Neural crest cell (in vitro differentiated cells): ENCODE data around the gene CNIH3. TPM values are rescaled to one million over a fixed set of nuclear protein-coding genes. Genes with fewer than 3 reads are reported as not detected.
A peak's percentile ranks its signal among the peaks of the same experiment; 100 is the strongest.

Experiments
- DNase-seq: peaks from one replicate; pipeline ENCODE4 v3.0.0; 2021; ENCODE audit warnings: low read depth, mixed read lengths, low spot score
- H3K27ac Mint-ChIP-seq: one replicate; pipeline ENCODE4 v1.8.0; 2021; ENCODE audit warnings: mild to moderate bottlenecking, mixed read lengths; ENCODE audit not compliant: unreplicated experiment
- H3K27me3 Mint-ChIP-seq: 2 replicates; pipeline ENCODE4 v1.8.0; 2021; ENCODE audit warnings: low read depth, mild to moderate bottlenecking, mixed read lengths
- H3K36me3 Mint-ChIP-seq: 2 replicates; pipeline ENCODE4 v1.8.0; 2021; ENCODE audit warnings: low read depth, mild to moderate bottlenecking, mixed read lengths
- H3K4me1 Mint-ChIP-seq: 2 replicates; pipeline ENCODE4 v1.8.0; 2021; ENCODE audit warnings: mixed read lengths
- H3K4me3 Mint-ChIP-seq: one replicate; pipeline ENCODE4 v1.8.0; 2021; ENCODE audit warnings: mild to moderate bottlenecking, mixed read lengths
- H3K9me3 Mint-ChIP-seq: 2 replicates; pipeline ENCODE4 v1.8.0; 2021; ENCODE audit warnings: mixed read lengths
- total RNA-seq: library from RNA; stranded (reverse); gene quantifications from 2 replicates; pipeline ENCODE4 v1.2.1, GENCODE V29; 2021
- TF ChIP-seq, protein P1 (sequence below): fragments of 200-600 bp; sonication (generic); conservative IDR thresholded peaks from 2 replicates; pipeline ENCODE4 v1.5.0; 2021; ENCODE audit warnings: antibody characterized with exemption, mild to moderate bottlenecking

Gene CNIH3
- total RNA-seq, 1 donor from 2014 or later = 3.8 TPM

GRCh38 chr1:224643653-224644052, 27.5 kb downstream of the CNIH3 start:
- H3K27ac Mint-ChIP-seq = no peak overlapping the region
- no peaks in the 10 kb centered on the region for H3K9me3 Mint-ChIP-seq
- no peaks in the 10 kb centered on the region for H3K36me3 Mint-ChIP-seq
- no peak for DNase-seq
- H3K4me1 Mint-ChIP-seq = peaks cover 3% of the 10 kb centered on the region
- TF ChIP-seq, protein P1, sequence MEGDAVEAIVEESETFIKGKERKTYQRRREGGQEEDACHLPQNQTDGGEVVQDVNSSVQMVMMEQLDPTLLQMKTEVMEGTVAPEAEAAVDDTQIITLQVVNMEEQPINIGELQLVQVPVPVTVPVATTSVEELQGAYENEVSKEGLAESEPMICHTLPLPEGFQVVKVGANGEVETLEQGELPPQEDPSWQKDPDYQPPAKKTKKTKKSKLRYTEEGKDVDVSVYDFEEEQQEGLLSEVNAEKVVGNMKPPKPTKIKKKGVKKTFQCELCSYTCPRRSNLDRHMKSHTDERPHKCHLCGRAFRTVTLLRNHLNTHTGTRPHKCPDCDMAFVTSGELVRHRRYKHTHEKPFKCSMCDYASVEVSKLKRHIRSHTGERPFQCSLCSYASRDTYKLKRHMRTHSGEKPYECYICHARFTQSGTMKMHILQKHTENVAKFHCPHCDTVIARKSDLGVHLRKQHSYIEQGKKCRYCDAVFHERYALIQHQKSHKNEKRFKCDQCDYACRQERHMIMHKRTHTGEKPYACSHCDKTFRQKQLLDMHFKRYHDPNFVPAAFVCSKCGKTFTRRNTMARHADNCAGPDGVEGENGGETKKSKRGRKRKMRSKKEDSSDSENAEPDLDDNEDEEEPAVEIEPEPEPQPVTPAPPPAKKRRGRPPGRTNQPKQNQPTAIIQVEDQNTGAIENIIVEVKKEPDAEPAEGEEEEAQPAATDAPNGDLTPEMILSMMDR = no peak
- H3K4me3 Mint-ChIP-seq = no peak overlapping the region
- H3K27me3 Mint-ChIP-seq = no peaks in the 10 kb centered on the region

DNA sequence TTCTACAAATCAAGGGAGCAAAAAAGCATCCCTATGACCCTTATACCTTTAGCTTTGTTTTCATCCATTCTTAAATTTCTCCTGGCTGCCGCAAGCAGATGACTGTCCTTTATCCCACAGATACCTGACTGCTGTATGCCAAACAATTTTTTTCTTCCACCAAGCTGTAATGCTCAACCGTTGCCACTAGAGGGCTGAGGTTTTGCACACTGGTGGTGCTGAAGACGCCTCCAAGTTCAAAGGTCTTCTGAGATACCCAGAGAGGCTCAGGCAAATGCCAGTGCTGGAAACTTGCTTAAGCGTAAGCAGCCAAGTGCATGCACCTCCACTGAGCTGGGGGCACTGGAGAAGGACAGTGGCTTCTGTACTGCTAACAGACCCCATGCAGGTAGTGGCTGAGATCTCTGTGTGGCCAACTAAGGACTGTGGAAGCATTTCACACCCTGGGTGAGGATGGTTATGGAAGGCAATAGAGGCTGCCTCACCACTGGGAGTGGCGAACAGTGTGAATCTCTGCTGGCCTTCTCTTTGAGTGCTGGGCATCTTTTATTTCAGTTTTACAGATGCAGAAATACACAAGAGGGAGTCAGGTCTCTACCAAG, 28.5 kb downstream of the CNIH3 start:
- Mint-ChIP-seq H3K27ac (no peak overlapping the region), H3K4me1 (peaks cover 2% of the 10 kb centered on the region), H3K4me3 (no peak overlapping the region), H3K27me3 (no peaks in the 10 kb centered on the region), H3K36me3 (no peaks in the 10 kb centered on the region), H3K9me3 (no peaks in the 10 kb centered on the region)
- DNase-seq = peak; percentile 60
- TF ChIP-seq, protein P1 = peak; percentile 87

DNA sequence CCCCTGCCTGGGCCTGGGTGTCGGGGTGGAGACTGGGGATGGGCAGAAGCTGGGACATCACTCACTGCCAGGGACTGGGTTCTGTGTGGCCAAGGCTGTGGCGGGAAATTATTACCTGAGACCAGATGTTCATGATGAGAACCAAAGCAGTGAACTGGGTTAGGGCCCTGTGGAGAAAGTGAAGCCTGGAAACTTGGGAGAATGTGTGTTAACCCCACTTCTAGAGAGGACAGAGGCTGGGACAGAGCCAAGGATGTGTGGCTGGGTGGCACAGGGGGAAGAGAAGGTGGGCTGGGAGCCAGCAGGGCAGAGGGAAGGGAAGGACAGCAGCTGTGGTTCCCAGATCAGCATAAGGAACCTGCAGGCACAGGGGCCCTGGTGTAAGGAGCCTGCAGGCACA, 31.3 kb downstream of the CNIH3 start:
- H3K4me1 Mint-ChIP-seq = no peaks in the 10 kb centered on the region

GRCh38 chr1:224650290-224650689, 34.2 kb downstream of the CNIH3 start:
- Mint-ChIP-seq H3K36me3 (no peaks in the 10 kb centered on the region), H3K4me1 (no peaks in the 10 kb centered on the region), H3K9me3 (no peaks in the 10 kb centered on the region), H3K27ac (peak overlapping the region; percentile 53), H3K4me3 (no peak overlapping the region), H3K27me3 (no peaks in the 10 kb centered on the region)
- DNase-seq = no peak
- TF ChIP-seq, protein P1 = no peak

More for the DNA sequence above, 31.3 kb downstream of the CNIH3 start:
- no peaks in the 10 kb centered on the region for H3K27me3 Mint-ChIP-seq
- H3K4me3 Mint-ChIP-seq = no peak overlapping the region
- DNase-seq = no peak
- no peaks in the 10 kb centered on the region for H3K36me3 Mint-ChIP-seq
- H3K9me3 Mint-ChIP-seq = no peaks in the 10 kb centered on the region
- no peak overlapping the region for H3K27ac Mint-ChIP-seq
- TF ChIP-seq, protein P1 = no peak

DNA sequence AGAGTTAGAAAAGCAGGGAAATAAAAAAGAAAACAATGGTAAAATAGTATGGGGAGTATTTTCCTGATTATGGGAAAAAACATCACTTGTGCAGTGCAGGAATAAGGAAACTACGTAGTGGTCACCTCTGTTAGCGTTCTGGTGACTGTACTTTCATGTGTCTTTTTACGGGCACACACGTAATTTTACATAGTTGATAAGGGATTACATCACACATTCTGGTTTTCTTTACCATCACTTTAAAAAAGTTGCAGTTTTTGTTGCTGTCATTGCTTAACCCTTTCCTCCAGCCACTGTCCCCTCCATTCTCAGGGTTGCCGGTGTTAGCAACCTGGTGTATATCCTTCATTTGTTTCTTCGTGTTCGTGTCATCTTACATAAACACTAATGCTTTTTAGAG, 35.1 kb downstream of the CNIH3 start:
- TF ChIP-seq, protein P1 = no peak
- Mint-ChIP-seq H3K27me3 (no peaks in the 10 kb centered on the region), H3K9me3 (peaks cover 3% of the 10 kb centered on the region), H3K27ac (no peak overlapping the region), H3K36me3 (no peaks in the 10 kb centered on the region), H3K4me1 (no peaks in the 10 kb centered on the region), H3K4me3 (no peak overlapping the region)
- no peak for DNase-seq
